ENCODE measurements around the gene MCIDAS. TPM values are rescaled to one million over a fixed set of nuclear protein-coding genes. Genes with fewer than 3 reads are reported as not detected.

MCIDAS gene
- total and polyA plus RNA-seq, 10 of the 15 experiments (the other 5 are each of a cell fraction or from before 2014, with no cell fraction given) = not detected

GRCh38 chr5:55205001-55205400 is 22.1 kb downstream of the MCIDAS start:
- intact Hi-C loops (cut with micrococcal nuclease; ENCODE audit: unreplicated experiment) (no loop called here), in situ Hi-C loops (cut with MboI) (no loop called here)
- CTCF ChIA-PET = no interaction called here
- RAD21 ChIA-PET (ENCODE audit: unreplicated experiment) = no interaction called here
- no peaks in the 10 kb centered on the region for H3K9me3 ChIP-seq (replicated peaks; ENCODE audit: control insufficient read depth, insufficient read depth, low read length)
- H4K20me1 ChIP-seq (ENCODE audit: control insufficient read depth, insufficient read depth) = no peaks in the 10 kb centered on the region
- FAIRE-seq = no peak
- SMC1A ChIA-PET (ENCODE audit: uncharacterized antibody, unreplicated experiment) = no interaction called here
- H3K4me1 ChIP-seq (ENCODE audit: control insufficient read depth, insufficient read depth, low read length) = no peaks in the 10 kb centered on the region
- POLR2A ChIA-PET = no interaction called here
- BruUV-seq (replicated peaks) = no TSS peak
- H3K27me3 ChIP-seq (replicated peaks in 1 of 2; ENCODE audit: control insufficient read depth in 2 of 2, insufficient read depth in 2 of 2, low read length in 1 of 2) = no peaks in the 10 kb centered on the region
- H3K4me2 ChIP-seq (ENCODE audit: control insufficient read depth, insufficient read depth) = no peak overlapping the region
- H2AFZ ChIP-seq (ENCODE audit: control insufficient read depth, low read depth, low read length) = no peak overlapping the region
- WGBS (ENCODE audit: insufficient coverage, insufficient replicate concordance, low lambda C conversion rate, missing lambda C conversion rate) = 32% methylated on average over 2 of the region's 2 CpGs
- H3K79me2 ChIP-seq (ENCODE audit: control insufficient read depth, insufficient read depth, low read length) = no peaks in the 10 kb centered on the region
- no peak overlapping the region for H3K27ac ChIP-seq (ENCODE audit: control insufficient read depth, insufficient read depth)
- DNase-seq (ENCODE audit: low read depth, low spot score) = no peak
- no peak for TF ChIP-seq YY1 (IDR thresholded peaks at IDR 0.05; ENCODE audit: low read depth, low read length)
- no peak for TF ChIP-seq BCL3 (IDR thresholded peaks at IDR 0.05; ENCODE audit: borderline replicate concordance, insufficient read depth, low read depth, low read length, poor library complexity, severe bottlenecking)
- TF ChIP-seq CBFB (IDR thresholded peaks at IDR 0.05; ENCODE audit: low read depth) = no peak
- no peak for TF ChIP-seq CREM (IDR thresholded peaks at IDR 0.05; ENCODE audit: low read depth)
- no peak for TF ChIP-seq IRF5 (IDR thresholded peaks at IDR 0.05; ENCODE audit: borderline replicate concordance)
- no peak for TF ChIP-seq HCFC1 (IDR thresholded peaks at IDR 0.05; ENCODE audit: low read length)
- no peak for TF ChIP-seq CHD1 (IDR thresholded peaks at IDR 0.05; ENCODE audit: low read depth, low read length)
- no peak for TF ChIP-seq CREB1 (IDR thresholded peaks at IDR 0.05; ENCODE audit: low read depth)
- TF ChIP-seq ESRRA (IDR thresholded peaks at IDR 0.05; ENCODE audit: low read length) = no peak
- no peak for TF ChIP-seq ZNF217 (IDR thresholded peaks at IDR 0.05)
- TF ChIP-seq SPI1 (IDR thresholded peaks at IDR 0.05; ENCODE audit: borderline replicate concordance, insufficient read depth, low read depth, low read length) = no peak
- TF ChIP-seq ZBTB33 (IDR thresholded peaks at IDR 0.05) = no peak
- no peak for TF ChIP-seq RELA (IDR thresholded peaks at IDR 0.05; ENCODE audit: borderline replicate concordance, partially characterized antibody)
- TF ChIP-seq NFXL1 (IDR thresholded peaks at IDR 0.05; ENCODE audit: borderline replicate concordance) = no peak
- no peak for TF ChIP-seq ELK1 (IDR thresholded peaks at IDR 0.05; ENCODE audit: low read depth, low read length)
- TF ChIP-seq HDAC6 (IDR thresholded peaks at IDR 0.05; ENCODE audit: unreplicated experiment) = no peak
- TF ChIP-seq SRF (IDR thresholded peaks at IDR 0.05; ENCODE audit: low read depth in 2 of 2, low read length in 2 of 2) = no peak
- no peak for ATAC-seq
- H3K4me3 ChIP-seq = no peak overlapping the region
- no peaks in the 10 kb centered on the region for H3K36me3 ChIP-seq (ENCODE audit: control insufficient read depth in 2 of 2, insufficient read depth in 2 of 2, low read length in 1 of 2)
- H3K9ac ChIP-seq (ENCODE audit: control insufficient read depth, insufficient read depth, low read length) = no peak overlapping the region
